ENCODE data around the gene CAMKMT. TPM values are rescaled to one million over a fixed set of nuclear protein-coding genes. Genes with fewer than 3 reads are reported as not detected.
"Not testable (repeated sequence)": the region's sequence is repeated elsewhere in the genome, so short reads cannot be mapped to it uniquely, and the experiment has no call there.

The CAMKMT gene
- total RNA-seq, 1 experiment from 2014 or later = 19.6 TPM

DNA sequence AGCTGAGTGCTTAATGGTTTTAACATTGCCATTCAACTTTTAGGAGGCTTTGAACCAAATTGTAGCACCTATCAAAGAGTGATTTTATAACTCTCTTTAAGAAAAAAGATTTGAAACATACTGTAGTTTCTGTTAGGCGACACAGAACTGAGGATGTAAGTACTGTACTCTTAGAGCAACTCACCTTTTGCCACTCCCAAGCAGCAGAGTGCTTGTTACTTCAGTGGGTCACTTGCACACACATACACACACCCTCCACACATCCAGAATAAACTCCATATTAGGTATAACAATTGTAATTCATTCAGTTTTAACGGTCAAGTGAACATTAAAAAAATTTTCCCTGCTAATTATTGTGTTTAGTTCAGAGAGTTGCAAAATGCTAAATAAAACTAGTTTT is 118.3 kb downstream of the CAMKMT start:
- no peak for DNase-seq
- H3K27me3 ChIP-seq (ENCODE audit: control insufficient read depth, insufficient read depth, low read length) = no peaks in the 10 kb centered on the region

DNA sequence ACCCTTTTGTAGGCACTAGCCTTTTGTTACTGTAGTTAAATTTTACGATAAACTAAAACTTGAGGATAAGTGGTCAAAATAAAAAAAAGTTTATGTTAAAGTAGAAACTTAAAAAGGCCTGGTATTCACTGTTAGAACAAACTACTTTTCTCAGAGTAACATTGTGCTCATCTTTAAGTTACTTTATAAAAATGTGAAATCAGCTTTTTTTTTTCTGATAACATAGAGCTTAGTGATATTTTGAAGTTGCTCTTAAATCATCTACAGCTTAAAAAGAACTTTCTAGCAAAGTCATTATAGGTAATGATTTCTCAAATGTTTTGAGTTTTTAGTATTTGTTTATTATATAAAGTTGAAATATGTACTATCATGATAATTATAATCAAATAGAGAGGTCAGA is 125.3 kb downstream of the CAMKMT start:
- no peak overlapping the region for H3K4me3 ChIP-seq (ENCODE audit: insufficient read depth, low read depth, low read length)
- no peaks in the 10 kb centered on the region for H3K27me3 ChIP-seq (ENCODE audit: control insufficient read depth, insufficient read depth, low read length)
- no peaks in the 10 kb centered on the region for H3K36me3 ChIP-seq (replicated peaks; ENCODE audit: control insufficient read depth, insufficient read depth, low read length)
- no peak for DNase-seq

More for the DNA sequence above, 118.3 kb downstream of the CAMKMT start:
- Histone ChIP-seq H3K36me3 (replicated peaks; ENCODE audit: control insufficient read depth, insufficient read depth, low read length) (no peaks in the 10 kb centered on the region), H3K4me3 (ENCODE audit: insufficient read depth, low read depth, low read length) (no peak overlapping the region)

DNA sequence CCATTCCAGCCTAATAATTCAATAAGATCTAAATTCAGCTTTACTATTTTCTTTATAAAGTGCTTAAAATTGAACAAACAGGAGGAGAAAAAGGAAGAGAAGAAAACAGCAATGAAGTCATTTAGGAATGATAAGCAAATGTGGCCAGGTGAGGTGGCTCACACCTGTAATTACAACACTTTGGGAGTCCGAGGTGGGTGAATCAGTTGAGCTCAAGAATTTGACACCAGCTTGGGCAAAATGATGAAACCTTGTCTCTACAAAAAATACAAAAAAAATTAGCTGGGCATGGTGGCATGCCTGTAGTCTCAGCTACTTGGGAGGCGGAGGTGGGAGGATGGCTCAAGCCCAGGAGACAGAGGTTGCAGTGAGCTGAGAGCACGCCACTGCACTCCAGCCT is 129.0 kb downstream of the CAMKMT start:
- H3K36me3 ChIP-seq (replicated peaks; ENCODE audit: control insufficient read depth, insufficient read depth, low read length) = no peaks in the 10 kb centered on the region
- no peak for DNase-seq
- H3K4me3 ChIP-seq (ENCODE audit: insufficient read depth, low read depth, low read length) = no peak overlapping the region
- H3K27me3 ChIP-seq (ENCODE audit: control insufficient read depth, insufficient read depth, low read length) = no peaks in the 10 kb centered on the region

- Histone ChIP-seq H3K27me3 (ENCODE audit: control insufficient read depth, insufficient read depth, low read length) (no peaks in the 10 kb centered on the region), H3K4me3 (ENCODE audit: insufficient read depth, low read depth, low read length) (no peak overlapping the region), H3K36me3 (replicated peaks; ENCODE audit: control insufficient read depth, insufficient read depth, low read length) (no peaks in the 10 kb centered on the region)
- no peak for DNase-seq
Measured at GRCh38 chr2:44494006-44494405, 132.3 kb downstream of the CAMKMT start.

GRCh38 chr2:44495035-44495434 is 133.3 kb downstream of the CAMKMT start:
- H3K36me3 ChIP-seq (replicated peaks; ENCODE audit: control insufficient read depth, insufficient read depth, low read length) = no peaks in the 10 kb centered on the region
- no peak overlapping the region for H3K4me3 ChIP-seq (ENCODE audit: insufficient read depth, low read depth, low read length)
- no peaks in the 10 kb centered on the region for H3K27me3 ChIP-seq (ENCODE audit: control insufficient read depth, insufficient read depth, low read length)
- no peak for DNase-seq

- no peak overlapping the region for H3K4me3 ChIP-seq (ENCODE audit: insufficient read depth, low read depth, low read length)
- no peaks in the 10 kb centered on the region for H3K27me3 ChIP-seq (ENCODE audit: control insufficient read depth, insufficient read depth, low read length)
- DNase-seq = no peak
- H3K36me3 ChIP-seq (replicated peaks; ENCODE audit: control insufficient read depth, insufficient read depth, low read length) = no peaks in the 10 kb centered on the region
Measured at GRCh38 chr2:44495544-44495943, 133.8 kb downstream of the CAMKMT start.

- no peak overlapping the region for H3K4me3 ChIP-seq (ENCODE audit: insufficient read depth, low read depth, low read length)
- H3K27me3 ChIP-seq (ENCODE audit: control insufficient read depth, insufficient read depth, low read length) = no peaks in the 10 kb centered on the region
- no peaks in the 10 kb centered on the region for H3K36me3 ChIP-seq (replicated peaks; ENCODE audit: control insufficient read depth, insufficient read depth, low read length)
- DNase-seq = no peak
Measured at GRCh38 chr2:44496130-44496529, 134.4 kb downstream of the CAMKMT start.

DNA sequence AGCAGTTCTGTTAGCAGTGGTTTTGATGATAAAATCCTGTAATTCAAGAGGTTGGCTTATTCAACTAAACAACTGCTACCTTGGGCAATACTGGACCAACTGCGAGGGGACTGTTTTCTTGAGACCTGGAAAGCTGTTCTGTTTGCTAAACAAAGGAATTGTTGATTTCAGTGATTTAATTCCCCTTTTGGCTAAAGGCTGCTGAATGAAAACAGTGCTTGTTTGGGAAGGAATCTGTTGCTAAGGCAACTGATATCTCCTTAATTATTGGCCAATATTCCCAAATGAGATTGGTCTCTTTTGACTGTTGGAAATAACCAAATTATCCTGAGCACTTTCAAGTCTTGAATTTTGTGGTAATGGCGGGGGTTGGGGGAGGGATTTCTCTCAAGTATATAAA is 136.8 kb downstream of the CAMKMT start:
- Histone ChIP-seq H3K4me3 (ENCODE audit: insufficient read depth, low read depth, low read length) (no peak overlapping the region), H3K27me3 (ENCODE audit: control insufficient read depth, insufficient read depth, low read length) (no peaks in the 10 kb centered on the region), H3K36me3 (replicated peaks; ENCODE audit: control insufficient read depth, insufficient read depth, low read length) (no peaks in the 10 kb centered on the region)
- no peak for DNase-seq

DNA sequence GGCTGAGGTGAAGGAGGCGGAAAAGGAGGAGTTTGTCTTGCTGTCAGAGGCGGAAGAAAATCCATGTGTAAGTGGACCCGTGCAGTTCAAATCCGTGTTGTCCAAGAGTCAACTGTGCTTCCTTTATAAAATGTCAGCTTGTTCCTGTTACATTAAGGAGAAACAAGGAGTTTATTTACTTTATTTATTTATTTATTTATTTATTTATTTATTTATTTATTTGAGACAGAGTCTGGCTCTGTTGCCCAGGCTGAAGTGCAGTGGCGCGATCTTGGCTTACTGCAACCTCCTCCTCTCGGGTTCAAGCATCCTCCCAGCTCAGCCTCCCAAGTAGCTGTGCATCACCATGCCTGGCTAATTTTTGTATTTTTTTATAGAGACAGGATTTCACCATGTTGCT is 143.9 kb downstream of the CAMKMT start:
- H3K36me3 ChIP-seq (replicated peaks; ENCODE audit: control insufficient read depth, insufficient read depth, low read length); DNase-seq; H3K4me3 ChIP-seq (ENCODE audit: insufficient read depth, low read depth, low read length); H3K27me3 ChIP-seq (ENCODE audit: control insufficient read depth, insufficient read depth, low read length): not testable (repeated sequence)

- Histone ChIP-seq H3K4me3 (ENCODE audit: insufficient read depth, low read depth, low read length) (no peak overlapping the region), H3K36me3 (replicated peaks; ENCODE audit: control insufficient read depth, insufficient read depth, low read length) (no peaks in the 10 kb centered on the region), H3K27me3 (ENCODE audit: control insufficient read depth, insufficient read depth, low read length) (no peaks in the 10 kb centered on the region)
- no peak for DNase-seq
Measured at GRCh38 chr2:44510246-44510645, 148.5 kb downstream of the CAMKMT start.

- Histone ChIP-seq H3K4me3 (ENCODE audit: insufficient read depth, low read depth, low read length) (no peak overlapping the region), H3K36me3 (replicated peaks; ENCODE audit: control insufficient read depth, insufficient read depth, low read length) (no peaks in the 10 kb centered on the region), H3K27me3 (ENCODE audit: control insufficient read depth, insufficient read depth, low read length) (no peaks in the 10 kb centered on the region)
- DNase-seq = no peak
Measured at GRCh38 chr2:44515416-44515815, 153.7 kb downstream of the CAMKMT start.

GRCh38 chr2:44519026-44519425 is 157.3 kb downstream of the CAMKMT start:
- H3K4me3 ChIP-seq (ENCODE audit: insufficient read depth, low read depth, low read length) = no peak overlapping the region
- DNase-seq = no peak
- no peaks in the 10 kb centered on the region for H3K27me3 ChIP-seq (ENCODE audit: control insufficient read depth, insufficient read depth, low read length)
- H3K36me3 ChIP-seq (replicated peaks; ENCODE audit: control insufficient read depth, insufficient read depth, low read length) = no peaks in the 10 kb centered on the region

DNA sequence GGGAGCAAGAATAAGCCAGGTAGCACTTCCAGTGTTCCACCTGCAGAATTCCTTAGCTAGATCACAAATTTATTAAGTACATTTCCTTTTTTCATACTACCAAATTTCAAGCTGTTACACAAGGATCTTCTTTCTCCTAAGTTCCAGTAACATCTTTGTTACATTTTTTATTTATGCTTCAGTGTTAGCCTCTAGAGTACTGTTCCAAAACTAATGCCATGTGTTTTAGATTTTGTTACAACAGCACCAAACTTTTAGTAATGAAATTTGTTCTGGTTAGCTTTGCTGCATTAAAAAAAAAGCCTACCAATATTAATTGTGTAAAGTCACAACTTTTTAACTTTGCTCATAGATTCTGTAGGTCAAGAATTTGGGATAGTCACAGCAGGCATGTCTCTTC is 161.1 kb downstream of the CAMKMT start:
- no peak overlapping the region for H3K4me3 ChIP-seq (ENCODE audit: insufficient read depth, low read depth, low read length)
- no peaks in the 10 kb centered on the region for H3K36me3 ChIP-seq (replicated peaks; ENCODE audit: control insufficient read depth, insufficient read depth, low read length)
- H3K27me3 ChIP-seq (ENCODE audit: control insufficient read depth, insufficient read depth, low read length) = no peaks in the 10 kb centered on the region
- DNase-seq = no peak

- no peaks in the 10 kb centered on the region for H3K36me3 ChIP-seq (replicated peaks; ENCODE audit: control insufficient read depth, insufficient read depth, low read length)
- no peak overlapping the region for H3K4me3 ChIP-seq (ENCODE audit: insufficient read depth, low read depth, low read length)
- no peaks in the 10 kb centered on the region for H3K27me3 ChIP-seq (ENCODE audit: control insufficient read depth, insufficient read depth, low read length)
- DNase-seq = no peak
Measured at GRCh38 chr2:44524347-44524926, 162.7 kb downstream of the CAMKMT start.

DNA sequence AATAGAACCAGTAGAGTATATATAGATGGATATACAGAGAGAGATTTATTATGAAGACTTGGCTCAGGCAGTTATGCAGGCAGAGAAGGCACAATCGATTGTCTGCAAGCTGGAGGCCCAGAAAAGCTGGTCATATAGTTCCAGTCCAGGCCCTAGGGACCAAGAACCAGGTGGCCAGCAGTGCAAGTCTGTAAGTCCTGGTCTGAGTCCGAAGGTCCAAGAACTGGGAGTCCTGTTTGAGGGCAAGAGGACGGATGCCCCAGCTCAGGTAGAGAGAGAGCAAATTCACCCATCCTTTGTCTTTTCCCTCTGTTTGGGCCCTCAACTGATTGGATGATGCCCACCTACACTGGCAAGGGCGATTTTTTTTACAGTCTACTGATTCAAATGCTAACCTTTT is 164.6 kb downstream of the CAMKMT start:
- no peaks in the 10 kb centered on the region for H3K36me3 ChIP-seq (replicated peaks; ENCODE audit: control insufficient read depth, insufficient read depth, low read length)
- no peaks in the 10 kb centered on the region for H3K27me3 ChIP-seq (ENCODE audit: control insufficient read depth, insufficient read depth, low read length)
- DNase-seq = no peak
- H3K4me3 ChIP-seq (ENCODE audit: insufficient read depth, low read depth, low read length) = no peak overlapping the region

DNA sequence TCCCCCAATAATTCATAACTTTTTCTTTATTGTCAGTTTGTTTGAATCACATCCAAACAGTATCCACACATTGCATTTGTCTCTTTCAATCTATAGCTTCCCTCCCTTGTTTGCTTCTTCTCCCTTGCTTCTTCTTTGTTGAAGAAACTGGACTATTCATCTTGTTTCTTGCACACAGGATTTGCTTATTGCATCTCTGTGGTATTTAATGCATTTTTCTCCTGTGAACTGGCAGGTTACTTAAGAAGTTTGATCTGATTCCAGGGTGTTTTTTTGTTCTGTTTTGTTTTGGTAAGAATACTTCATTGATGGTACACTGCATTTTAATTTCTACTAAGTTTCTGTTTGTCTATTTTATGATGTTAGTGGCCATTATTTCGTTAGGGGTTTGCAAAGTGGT is 166.8 kb downstream of the CAMKMT start:
- Histone ChIP-seq H3K36me3 (replicated peaks; ENCODE audit: control insufficient read depth, insufficient read depth, low read length) (no peaks in the 10 kb centered on the region), H3K4me3 (ENCODE audit: insufficient read depth, low read depth, low read length) (no peak overlapping the region), H3K27me3 (ENCODE audit: control insufficient read depth, insufficient read depth, low read length) (no peaks in the 10 kb centered on the region)
- DNase-seq = no peak

Measured in H7 (cell line).